ENCODE data around the gene C9orf40.

C9orf40 gene

GRCh38 chr9:74935008-74935407, 17.7 kb downstream of the C9orf40 start:
- H3K27ac ChIP-seq (ENCODE audit: low read length), result no peak overlapping the region
- H3K4me1 ChIP-seq (ENCODE audit: control insufficient read depth, low read depth, low read length), result no peaks in the 10 kb centered on the region
- no peaks in the 10 kb centered on the region for H3K9me3 ChIP-seq (ENCODE audit: control insufficient read depth, low read depth, low read length)
- H3K27me3 ChIP-seq (ENCODE audit: control insufficient read depth, insufficient read depth, low read length), result no peaks in the 10 kb centered on the region
- H3K9ac ChIP-seq (ENCODE audit: low read length), result no peak overlapping the region
- H3K4me3 ChIP-seq (ENCODE audit: low read length), result no peak overlapping the region
- H3K36me3 ChIP-seq (ENCODE audit: control insufficient read depth, low read depth, low read length), result no peaks in the 10 kb centered on the region

GRCh38 chr9:74921737-74922136, 31.0 kb downstream of the C9orf40 start:
- Histone ChIP-seq H3K9ac (ENCODE audit: low read length) (no peak overlapping the region), H3K4me1 (ENCODE audit: control insufficient read depth, low read depth, low read length) (peaks cover 5% of the 10 kb centered on the region), H3K27ac (ENCODE audit: low read length) (no peak overlapping the region), H3K9me3 (ENCODE audit: control insufficient read depth, low read depth, low read length) (no peaks in the 10 kb centered on the region), H3K4me3 (ENCODE audit: low read length) (no peak overlapping the region), H3K27me3 (ENCODE audit: control insufficient read depth, insufficient read depth, low read length) (no peaks in the 10 kb centered on the region), H3K36me3 (ENCODE audit: control insufficient read depth, low read depth, low read length) (no peaks in the 10 kb centered on the region)

- no peak overlapping the region for H3K27ac ChIP-seq (ENCODE audit: low read length)
- H3K4me1 ChIP-seq (ENCODE audit: control insufficient read depth, low read depth, low read length), result peaks cover 5% of the 10 kb centered on the region
- H3K9me3 ChIP-seq (ENCODE audit: control insufficient read depth, low read depth, low read length), result no peaks in the 10 kb centered on the region
- H3K27me3 ChIP-seq (ENCODE audit: control insufficient read depth, insufficient read depth, low read length), result no peaks in the 10 kb centered on the region
- H3K9ac ChIP-seq (ENCODE audit: low read length), result no peak overlapping the region
- no peak overlapping the region for H3K4me3 ChIP-seq (ENCODE audit: low read length)
- no peaks in the 10 kb centered on the region for H3K36me3 ChIP-seq (ENCODE audit: control insufficient read depth, low read depth, low read length)
Measured at GRCh38 chr9:74920944-74921626, 31.6 kb downstream of the C9orf40 start.

GRCh38 chr9:74910036-74910435, 42.7 kb downstream of the C9orf40 start:
- H3K4me3 ChIP-seq (ENCODE audit: low read length), result no peak overlapping the region
- no peaks in the 10 kb centered on the region for H3K9me3 ChIP-seq (ENCODE audit: control insufficient read depth, low read depth, low read length)
- H3K27me3 ChIP-seq (ENCODE audit: control insufficient read depth, insufficient read depth, low read length), result no peaks in the 10 kb centered on the region
- H3K4me1 ChIP-seq (ENCODE audit: control insufficient read depth, low read depth, low read length), result no peaks in the 10 kb centered on the region
- H3K9ac ChIP-seq (ENCODE audit: low read length), result no peak overlapping the region
- no peaks in the 10 kb centered on the region for H3K36me3 ChIP-seq (ENCODE audit: control insufficient read depth, low read depth, low read length)
- H3K27ac ChIP-seq (ENCODE audit: low read length), result no peak overlapping the region

- Histone ChIP-seq H3K9ac (ENCODE audit: low read length) (no peak overlapping the region), H3K27me3 (ENCODE audit: control insufficient read depth, insufficient read depth, low read length) (no peaks in the 10 kb centered on the region), H3K36me3 (ENCODE audit: control insufficient read depth, low read depth, low read length) (no peaks in the 10 kb centered on the region), H3K9me3 (ENCODE audit: control insufficient read depth, low read depth, low read length) (no peaks in the 10 kb centered on the region), H3K4me1 (ENCODE audit: control insufficient read depth, low read depth, low read length) (no peaks in the 10 kb centered on the region), H3K4me3 (ENCODE audit: low read length) (no peak overlapping the region), H3K27ac (ENCODE audit: low read length) (no peak overlapping the region)
Measured at GRCh38 chr9:74908665-74909064, 44.0 kb downstream of the C9orf40 start.

- Histone ChIP-seq H3K4me1 (ENCODE audit: control insufficient read depth, low read depth, low read length) (no peaks in the 10 kb centered on the region), H3K9me3 (ENCODE audit: control insufficient read depth, low read depth, low read length) (no peaks in the 10 kb centered on the region), H3K36me3 (ENCODE audit: control insufficient read depth, low read depth, low read length) (no peaks in the 10 kb centered on the region), H3K27ac (ENCODE audit: low read length) (no peak overlapping the region), H3K4me3 (ENCODE audit: low read length) (no peak overlapping the region), H3K9ac (ENCODE audit: low read length) (no peak overlapping the region), H3K27me3 (ENCODE audit: control insufficient read depth, insufficient read depth, low read length) (no peaks in the 10 kb centered on the region)
Measured at GRCh38 chr9:74907085-74907484, 45.6 kb downstream of the C9orf40 start.

GRCh38 chr9:74901001-74901400, 51.7 kb downstream of the C9orf40 start:
- no peak overlapping the region for H3K9ac ChIP-seq (ENCODE audit: low read length)
- H3K27ac ChIP-seq (ENCODE audit: low read length), result no peak overlapping the region
- no peaks in the 10 kb centered on the region for H3K4me1 ChIP-seq (ENCODE audit: control insufficient read depth, low read depth, low read length)
- no peak overlapping the region for H3K4me3 ChIP-seq (ENCODE audit: low read length)
- no peaks in the 10 kb centered on the region for H3K9me3 ChIP-seq (ENCODE audit: control insufficient read depth, low read depth, low read length)
- no peaks in the 10 kb centered on the region for H3K27me3 ChIP-seq (ENCODE audit: control insufficient read depth, insufficient read depth, low read length)
- no peaks in the 10 kb centered on the region for H3K36me3 ChIP-seq (ENCODE audit: control insufficient read depth, low read depth, low read length)

Data from iPS-18a (cell line).